Measurements from ENCODE around the gene PRR22.

The PRR22 gene

DNA sequence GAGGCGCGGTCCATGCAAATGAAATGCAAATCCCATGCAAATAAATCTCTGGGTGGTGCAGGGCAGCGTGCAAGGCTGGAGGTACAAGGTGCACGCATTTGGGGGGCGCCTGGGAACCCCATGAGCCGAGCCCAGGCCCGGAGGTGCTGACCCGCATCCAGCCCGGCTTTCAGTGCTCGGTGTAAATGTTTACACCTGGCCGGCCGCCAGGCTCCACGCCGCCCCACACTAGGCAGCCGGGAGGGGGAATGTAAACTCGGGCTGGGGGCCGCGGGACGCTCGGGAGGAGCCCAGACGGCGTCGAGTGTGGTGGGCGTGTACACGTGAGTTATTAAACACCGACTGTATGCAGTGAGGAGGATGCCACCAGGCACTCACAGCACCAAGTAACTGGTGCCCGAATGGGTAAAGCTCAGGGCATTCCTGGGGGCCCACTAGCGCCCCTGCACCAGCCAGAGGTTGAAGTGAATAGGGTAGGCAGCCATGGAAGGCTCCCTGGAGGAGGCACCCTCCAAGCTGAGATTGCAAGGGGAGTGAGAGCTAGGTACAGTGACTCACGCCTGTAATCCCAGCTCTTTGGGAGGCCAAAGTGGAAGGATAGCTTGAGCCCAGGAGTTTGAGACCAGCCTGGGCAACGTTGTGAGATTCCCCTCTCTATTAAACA, 37.8 kb upstream of the PRR22 start:
- TF ChIP-seq CTCF (IDR thresholded peaks at IDR 0.05; ENCODE audit: low read depth, low read length, missing control alignments): no peak
- in situ Hi-C loops (cut with HindIII; ENCODE audit: low sequenced_read_pairs): no loop called here
- no peak overlapping the region for H3K4me3 ChIP-seq (ENCODE audit: low read depth, low read length)
- no peak for DNase-seq (ENCODE audit: low read depth)

DNA sequence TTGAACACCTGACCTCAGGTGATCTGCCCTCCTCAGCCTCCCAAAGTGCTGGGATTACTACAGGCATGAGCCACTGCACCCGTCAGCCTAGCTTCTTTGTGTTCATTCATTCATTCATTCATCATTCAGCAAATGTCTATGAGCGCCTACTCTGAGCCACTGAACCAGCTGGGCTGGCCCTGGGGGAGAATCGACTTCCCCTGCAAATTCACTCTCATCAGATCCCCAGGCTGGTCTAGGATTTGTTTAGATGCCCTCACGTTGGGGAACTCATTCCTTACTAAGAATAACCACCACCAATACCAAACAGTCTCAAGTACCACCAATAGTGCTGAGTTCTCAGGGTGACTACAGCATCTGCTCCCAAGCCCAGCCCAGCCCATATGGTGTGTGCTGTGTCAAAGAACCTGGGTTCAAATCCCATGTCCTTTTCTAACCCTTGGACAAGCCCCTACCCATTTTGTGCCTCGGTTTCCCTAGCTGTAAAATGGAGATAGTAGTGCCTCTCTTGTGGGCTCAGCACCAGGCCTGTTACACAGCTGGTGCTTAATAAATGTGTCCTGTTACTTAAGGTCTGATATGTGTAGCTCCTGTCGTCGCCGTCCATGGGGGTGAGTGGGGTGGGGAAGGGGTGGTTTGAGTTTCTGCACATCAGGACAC, 37.1 kb upstream of the PRR22 start:
- no peak overlapping the region for H3K4me3 ChIP-seq (ENCODE audit: low read depth, low read length)
- in situ Hi-C loops (cut with HindIII; ENCODE audit: low sequenced_read_pairs): no loop called here
- no peak for TF ChIP-seq CTCF (IDR thresholded peaks at IDR 0.05; ENCODE audit: low read depth, low read length, missing control alignments)
- no peak for DNase-seq (ENCODE audit: low read depth)

GRCh38 chr19:5820785-5821184, 36.2 kb upstream of the PRR22 start:
- no peak overlapping the region for H3K4me3 ChIP-seq (ENCODE audit: low read depth, low read length)
- no peak for DNase-seq (ENCODE audit: low read depth)
- in situ Hi-C loops (cut with HindIII; ENCODE audit: low sequenced_read_pairs): no loop called here
- no peak for TF ChIP-seq CTCF (IDR thresholded peaks at IDR 0.05; ENCODE audit: low read depth, low read length, missing control alignments)

- in situ Hi-C loops (cut with HindIII; ENCODE audit: low sequenced_read_pairs): no loop called here
- no peak for DNase-seq (ENCODE audit: low read depth)
- no peak for TF ChIP-seq CTCF (IDR thresholded peaks at IDR 0.05; ENCODE audit: low read depth, low read length, missing control alignments)
- no peak overlapping the region for H3K4me3 ChIP-seq (ENCODE audit: low read depth, low read length)
These were observed 34.0 kb upstream of the PRR22 start for GRCh38 chr19:5818594-5818993.

DNA sequence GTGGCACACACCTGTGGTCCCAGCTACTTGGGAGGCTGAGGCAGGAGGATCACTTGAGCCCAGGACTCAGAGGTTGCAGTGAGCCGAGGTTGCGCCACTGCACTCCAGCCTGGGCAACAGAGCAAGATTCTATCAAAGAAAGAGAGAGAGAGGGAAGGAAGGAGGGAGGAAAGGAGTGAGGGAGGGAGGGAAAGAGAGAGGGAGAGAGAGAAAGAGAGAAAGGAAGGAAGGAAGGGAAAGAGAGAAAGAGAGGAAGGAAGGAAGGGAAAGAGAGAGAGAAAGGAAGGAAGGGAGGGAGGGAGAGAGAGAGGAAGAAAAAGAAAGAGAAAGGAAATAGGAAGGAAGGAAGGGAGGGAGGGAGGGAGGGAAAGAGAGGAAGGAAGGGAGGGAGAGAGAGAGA, 32.7 kb upstream of the PRR22 start:
- no peak overlapping the region for H3K4me3 ChIP-seq (ENCODE audit: low read depth, low read length)
- no peak for TF ChIP-seq CTCF (IDR thresholded peaks at IDR 0.05; ENCODE audit: low read depth, low read length, missing control alignments)
- in situ Hi-C loops (cut with HindIII; ENCODE audit: low sequenced_read_pairs): no loop called here
- no peak for DNase-seq (ENCODE audit: low read depth)

DNA sequence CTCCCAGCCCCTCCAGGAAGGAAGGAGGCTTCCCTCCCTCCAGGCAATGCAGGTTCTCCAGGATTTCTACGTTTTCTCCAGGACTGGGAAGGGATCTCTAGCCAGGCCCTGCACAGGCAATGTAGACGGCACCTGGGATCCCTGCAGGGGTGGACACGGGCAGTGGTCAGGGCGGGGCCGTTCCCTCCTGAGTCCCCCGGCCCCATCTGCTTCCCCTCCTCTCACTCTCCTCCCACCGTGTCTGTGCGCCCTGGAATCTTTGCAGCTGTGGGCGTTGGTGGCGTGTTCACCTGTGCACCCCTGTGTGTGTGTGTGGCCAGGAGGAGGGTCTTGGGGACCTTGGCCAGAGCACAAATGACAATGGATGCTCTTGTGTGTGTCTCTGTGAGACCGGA, 30.3 kb upstream of the PRR22 start:
- no peak for TF ChIP-seq CTCF (IDR thresholded peaks at IDR 0.05; ENCODE audit: low read depth, low read length, missing control alignments)
- no peak for DNase-seq (ENCODE audit: low read depth)
- H3K4me3 ChIP-seq (ENCODE audit: low read depth, low read length): no peak overlapping the region
- in situ Hi-C loops (cut with HindIII; ENCODE audit: low sequenced_read_pairs): no loop called here
